Ishikawa (cell line): ENCODE results near the gene PPP1CC.

Experiments
- MAX ChIP-seq: IDR thresholded peaks from 2 replicates; pipeline ENCODE4 v1.6.1; 2012
- REST ChIP-seq: IDR thresholded peaks from 2 replicates; pipeline ENCODE4 v1.6.1; 2012; ENCODE audit warnings: low read depth, mild to moderate bottlenecking
- TAF1 ChIP-seq: IDR thresholded peaks from 2 replicates; pipeline ENCODE4 v1.6.1; 2012; ENCODE audit warnings: low read depth, mild to moderate bottlenecking
- TCF12 ChIP-seq: IDR thresholded peaks from 2 replicates; pipeline ENCODE4 v1.6.1; 2012; ENCODE audit warnings: low read depth

- TF ChIP-seq REST: no peak
- no peak for TF ChIP-seq TAF1
- TF ChIP-seq TCF12: no peak
- TF ChIP-seq MAX: no peak
Observed at GRCh38 chr12:110745542-110746284, 3.0 kb upstream of the PPP1CC start.
